GM18907 (cell line): ENCODE results near the gene CYP4F3.
"Not testable (repeated sequence)": the region's sequence is repeated elsewhere in the genome, so short reads cannot be mapped to it uniquely, and the experiment has no call there.

Source experiments
- ATAC-seq: cut with Tn5 transposase; IDR thresholded peaks from one replicate; pipeline ENCODE4 v1.9.1; 2021; ENCODE audit warnings: mild to moderate bottlenecking, moderate library complexity; ENCODE audit not compliant: unreplicated experiment

CYP4F3 gene, protein sequence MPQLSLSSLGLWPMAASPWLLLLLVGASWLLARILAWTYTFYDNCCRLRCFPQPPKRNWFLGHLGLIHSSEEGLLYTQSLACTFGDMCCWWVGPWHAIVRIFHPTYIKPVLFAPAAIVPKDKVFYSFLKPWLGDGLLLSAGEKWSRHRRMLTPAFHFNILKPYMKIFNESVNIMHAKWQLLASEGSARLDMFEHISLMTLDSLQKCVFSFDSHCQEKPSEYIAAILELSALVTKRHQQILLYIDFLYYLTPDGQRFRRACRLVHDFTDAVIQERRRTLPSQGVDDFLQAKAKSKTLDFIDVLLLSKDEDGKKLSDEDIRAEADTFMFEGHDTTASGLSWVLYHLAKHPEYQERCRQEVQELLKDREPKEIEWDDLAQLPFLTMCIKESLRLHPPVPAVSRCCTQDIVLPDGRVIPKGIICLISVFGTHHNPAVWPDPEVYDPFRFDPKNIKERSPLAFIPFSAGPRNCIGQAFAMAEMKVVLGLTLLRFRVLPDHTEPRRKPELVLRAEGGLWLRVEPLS

DNA sequence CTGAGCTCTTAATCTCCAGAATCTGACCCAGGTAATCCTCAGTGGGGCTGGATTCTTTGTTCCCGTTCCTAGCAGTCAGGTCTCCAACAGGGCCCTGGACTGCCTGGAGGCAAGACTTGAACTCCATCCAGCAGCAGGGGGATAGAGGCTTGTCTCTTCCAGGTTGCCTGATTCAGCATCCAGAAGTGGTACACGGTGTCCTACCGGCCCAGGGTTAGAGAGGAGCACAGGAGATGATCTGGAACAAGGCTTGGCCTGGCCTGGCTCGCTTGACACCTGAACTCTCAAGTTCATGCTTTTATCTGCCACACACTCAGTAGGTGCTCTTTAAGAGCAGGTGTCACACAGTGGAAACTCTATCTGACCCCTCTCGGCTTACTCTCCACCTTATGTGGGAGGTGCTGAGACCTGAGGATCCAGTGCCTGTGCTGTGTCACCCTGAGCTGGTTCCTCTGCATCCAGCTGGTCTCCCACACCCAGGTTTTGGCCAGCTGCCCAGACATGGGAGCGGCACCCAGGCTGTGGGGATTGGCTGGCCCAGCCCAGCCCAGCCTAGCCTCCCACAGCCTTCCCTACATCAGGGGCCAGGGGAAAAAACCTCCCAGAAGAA is at the start of gene CYP4F3:
TSS of gene CYP4F3 (plus strand) at position 604 of the 610 bp plus-strand sequence. CDS start 519 bp downstream, outside the sequence.
- no peak for ATAC-seq

- no peak for ATAC-seq
Observed at GRCh38 chr19:15591796-15592195, 48.9 kb upstream of the CYP4F3 start.

DNA sequence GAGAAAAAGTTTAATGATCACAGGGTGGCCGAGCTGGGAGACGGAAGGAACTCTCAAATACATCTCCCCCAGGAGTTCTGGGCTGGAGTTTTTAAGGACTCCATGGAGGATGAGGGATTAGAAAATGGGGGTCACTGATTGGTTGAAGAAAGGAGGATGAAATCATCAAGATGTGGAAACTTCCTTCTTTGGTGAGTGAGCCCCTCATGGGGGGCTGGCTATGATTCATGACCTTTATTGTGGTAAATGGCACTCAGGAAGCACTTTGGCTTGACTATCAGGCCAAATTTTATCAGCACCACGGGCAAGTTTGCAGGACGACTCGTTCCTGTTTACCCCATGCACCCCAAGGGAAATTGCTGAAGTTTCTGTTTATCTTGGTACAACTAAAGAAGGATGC is 48.2 kb upstream of the CYP4F3 start:
- ATAC-seq = not testable (repeated sequence)

GRCh38 chr19:15593766-15594165 is 46.9 kb upstream of the CYP4F3 start:
- ATAC-seq = not testable (repeated sequence)

DNA sequence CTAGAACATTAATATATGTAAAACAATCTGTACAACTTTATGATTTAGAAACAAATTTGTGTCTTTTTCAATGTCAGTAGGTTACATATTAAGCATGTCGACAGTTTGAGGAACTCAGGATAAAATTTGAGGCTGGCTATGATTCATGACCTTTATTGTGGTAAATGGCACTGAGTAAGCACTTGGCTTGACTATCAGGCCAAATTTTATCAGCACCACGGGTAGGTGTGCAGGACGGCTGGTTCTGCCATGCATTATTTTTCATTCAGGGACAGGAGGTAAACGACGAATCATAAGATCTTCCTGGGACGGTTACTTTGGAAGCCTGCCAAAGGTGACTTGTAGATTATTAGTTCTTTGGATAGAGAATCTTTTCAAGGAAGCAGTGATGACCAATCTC is 45.6 kb upstream of the CYP4F3 start:
- no peak for ATAC-seq

- ATAC-seq = not testable (repeated sequence)
Observed at GRCh38 chr19:15607978-15608925, 32.4 kb upstream of the CYP4F3 start.

GRCh38 chr19:15609261-15609660 is 31.4 kb upstream of the CYP4F3 start:
- ATAC-seq = no peak

GRCh38 chr19:15612342-15612741 is 28.4 kb upstream of the CYP4F3 start:
- no peak for ATAC-seq

DNA sequence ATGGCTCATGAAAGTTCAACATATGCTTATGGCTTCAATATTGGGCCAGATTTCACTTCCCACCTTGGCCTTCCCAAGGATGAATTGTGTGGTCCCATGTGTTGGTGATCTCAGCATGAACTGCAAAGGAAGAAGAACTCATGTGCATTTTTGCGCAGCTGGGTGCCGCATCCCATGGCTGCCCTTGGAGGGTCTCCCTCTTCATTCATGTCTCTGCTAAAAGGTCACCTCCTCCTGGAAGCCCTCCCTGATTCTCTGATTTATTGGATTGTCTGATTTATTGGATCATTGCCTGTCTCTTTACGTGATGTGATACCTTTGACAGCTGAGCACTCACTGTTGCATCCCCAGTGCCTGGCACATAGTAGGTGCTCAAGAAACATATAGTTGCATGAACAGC is 27.4 kb upstream of the CYP4F3 start:
- ATAC-seq = no peak

- ATAC-seq = no peak
Observed at GRCh38 chr19:15614507-15615379, 26.0 kb upstream of the CYP4F3 start, which contains the start of gene CYP4F8. CYP4F8 (plus strand) TSS chr19:15615218; CDS start chr19:15615617, 399 bp downstream.

DNA sequence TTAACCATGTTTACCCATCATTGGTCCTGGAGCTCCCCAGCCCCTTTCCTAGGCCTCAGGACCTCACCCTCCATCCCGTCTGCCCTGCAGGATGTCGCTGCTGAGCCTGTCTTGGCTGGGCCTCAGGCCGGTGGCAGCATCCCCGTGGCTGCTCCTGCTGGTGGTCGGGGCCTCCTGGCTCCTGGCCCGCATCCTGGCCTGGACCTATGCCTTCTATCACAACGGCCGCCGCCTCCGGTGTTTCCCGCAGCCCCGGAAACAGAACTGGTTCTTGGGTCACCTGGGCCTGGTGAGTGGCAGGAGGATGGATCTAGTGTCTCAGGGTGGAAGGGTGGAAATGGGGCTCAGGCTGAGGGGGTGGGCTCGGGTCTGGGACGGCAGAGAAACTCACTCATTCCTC is 25.2 kb upstream of the CYP4F3 start:
- ATAC-seq = no peak

DNA sequence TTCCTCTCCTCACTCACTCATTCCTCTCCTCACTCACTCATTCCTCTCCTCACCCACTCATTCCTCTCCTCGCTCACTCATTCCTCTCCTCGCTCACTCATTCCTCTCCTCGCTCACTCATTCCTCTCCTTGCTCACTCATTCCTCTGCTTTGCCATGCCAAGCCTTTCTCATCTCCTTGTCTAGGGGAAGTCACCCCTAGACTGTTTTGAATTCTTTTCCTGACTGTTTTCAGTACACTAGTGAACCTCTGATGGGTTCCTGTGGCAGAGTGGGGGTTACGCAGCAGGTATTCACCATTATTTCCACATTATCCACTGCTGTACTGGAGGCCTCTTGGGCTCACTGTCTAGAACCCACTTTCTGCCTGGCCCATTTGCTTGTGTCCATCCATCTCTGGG is 24.5 kb upstream of the CYP4F3 start:
- ATAC-seq = no peak

GRCh38 chr19:15616627-15617270 is 23.9 kb upstream of the CYP4F3 start:
- no peak for ATAC-seq

- no peak for ATAC-seq
Observed at GRCh38 chr19:15618321-15618720, 22.4 kb upstream of the CYP4F3 start.

DNA sequence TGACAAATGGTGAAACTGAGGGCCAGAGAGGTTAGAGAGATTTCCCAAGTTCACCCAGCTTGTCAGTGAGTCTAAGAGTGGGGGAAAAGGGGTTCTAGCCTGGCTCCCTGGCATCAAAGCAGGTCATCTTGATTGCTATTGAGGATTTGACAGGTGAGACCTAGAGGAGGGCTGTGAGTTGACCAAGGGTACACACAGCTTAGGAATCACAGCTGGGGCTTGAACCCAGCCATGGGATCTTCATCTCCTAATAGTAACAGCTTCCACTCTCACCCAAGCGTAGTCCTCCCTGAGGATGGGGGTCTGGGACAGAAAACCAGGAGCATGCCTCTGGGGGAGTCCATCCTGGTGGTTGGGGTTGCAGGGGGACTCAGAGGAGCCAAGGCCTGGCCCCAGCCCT is 18.9 kb upstream of the CYP4F3 start:
- ATAC-seq = no peak

DNA sequence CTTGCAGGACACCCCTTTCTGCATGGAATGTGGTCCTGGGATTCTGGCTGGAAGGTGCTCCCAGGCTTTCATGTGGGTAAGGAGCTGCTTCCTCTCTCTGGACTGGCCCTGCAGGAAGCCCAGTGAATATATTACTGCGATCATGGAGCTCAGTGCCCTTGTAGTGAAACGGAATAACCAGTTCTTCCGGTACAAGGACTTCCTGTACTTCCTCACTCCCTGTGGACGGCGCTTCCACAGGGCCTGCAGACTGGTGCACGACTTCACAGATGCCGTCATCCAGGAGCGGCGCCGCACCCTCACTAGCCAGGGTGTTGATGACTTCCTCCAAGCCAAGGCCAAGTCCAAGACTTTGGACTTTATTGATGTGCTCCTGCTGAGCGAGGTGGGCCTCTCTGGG is 17.7 kb upstream of the CYP4F3 start:
- ATAC-seq = no peak

DNA sequence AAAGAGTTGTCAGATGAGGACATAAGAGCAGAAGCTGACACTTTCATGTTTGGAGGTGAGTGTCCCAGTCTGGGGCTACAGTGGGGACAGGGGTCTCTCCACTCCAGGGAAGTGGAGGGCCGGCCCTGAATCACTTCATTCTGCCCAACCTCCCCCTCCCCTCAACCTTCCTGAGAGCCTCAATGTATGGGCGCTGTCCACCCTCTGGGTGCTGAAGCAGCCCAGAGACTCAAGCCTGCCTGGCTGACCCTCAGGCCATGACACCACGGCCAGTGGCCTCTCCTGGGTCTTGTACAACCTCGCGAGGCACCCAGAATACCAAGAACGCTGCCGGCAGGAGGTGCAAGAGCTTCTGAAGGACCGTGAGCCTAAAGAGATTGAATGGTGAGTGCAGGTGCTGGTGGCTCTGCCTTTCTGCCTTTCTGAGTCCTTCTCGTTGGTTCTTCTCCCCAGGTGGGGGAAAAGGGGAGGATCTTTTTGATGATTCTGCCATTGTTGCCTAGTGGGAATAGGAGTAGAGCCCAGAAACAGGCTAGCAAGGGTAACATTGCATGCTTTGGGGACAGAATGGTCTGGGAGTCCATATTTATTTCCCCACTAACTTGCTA is 16.9 kb upstream of the CYP4F3 start:
- ATAC-seq = no peak

DNA sequence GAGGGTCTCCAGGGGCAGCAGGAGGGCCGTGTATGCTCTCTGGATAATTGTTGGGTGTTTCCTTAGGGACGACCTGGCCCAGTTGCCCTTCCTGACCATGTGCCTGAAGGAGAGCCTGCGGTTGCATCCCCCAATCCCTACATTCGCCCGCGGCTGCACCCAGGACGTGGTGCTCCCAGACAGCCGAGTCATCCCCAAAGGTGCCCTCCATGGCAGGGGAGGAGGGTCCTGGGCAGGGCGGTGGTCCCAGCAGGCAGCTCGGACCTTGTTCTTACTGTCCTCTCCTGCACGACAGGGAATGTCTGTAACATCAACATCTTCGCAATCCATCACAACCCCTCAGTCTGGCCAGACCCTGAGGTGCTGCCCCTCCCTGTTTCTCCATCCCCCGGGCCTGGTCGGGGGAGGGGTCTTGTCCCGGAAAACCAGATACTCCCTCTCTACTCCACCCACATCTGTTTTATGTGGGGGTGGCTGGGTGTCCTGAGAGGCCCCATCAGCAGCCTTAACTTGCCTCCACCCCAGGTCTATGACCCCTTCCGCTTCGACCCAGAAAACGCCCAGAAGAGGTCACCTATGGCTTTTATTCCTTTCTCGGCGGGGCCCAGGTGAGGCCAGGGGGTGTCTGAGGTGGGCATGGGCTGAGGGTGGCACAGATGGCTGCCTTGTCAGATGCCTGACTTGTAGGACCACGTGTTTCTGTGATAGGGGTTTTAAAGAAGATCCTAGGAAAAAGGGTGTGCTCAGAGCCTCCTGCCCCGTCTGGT is 12.3 kb upstream of the CYP4F3 start:
- ATAC-seq = no peak
